Trophoblast cell (in vitro differentiated cells and primary cell): ENCODE measurements around the gene KIAA0040.
"Not testable (repeated sequence)": the region's sequence is repeated elsewhere in the genome, so short reads cannot be mapped to it uniquely, and the experiment has no call there.

ENCODE experiments used
- DNase-seq, 2 donors: peaks; one replicate each; pipeline ENCODE4 v3.0.0-alpha.2; 2016
- H2AFZ ChIP-seq: 2 replicates; pipeline ENCODE4 v1.6.1; 2013; ENCODE audit warnings: low read length, moderate library complexity, mild to moderate bottlenecking; ENCODE audit not compliant: insufficient read depth, poor library complexity
- H2AK5ac ChIP-seq: 2 replicates; pipeline ENCODE4 v1.6.1; 2013; ENCODE audit warnings: mild to moderate bottlenecking, low read length
- H2BK120ac ChIP-seq: 2 replicates; pipeline ENCODE4 v1.6.1; 2013; ENCODE audit warnings: low read length, mild to moderate bottlenecking, moderate library complexity; ENCODE audit not compliant: insufficient read depth, poor library complexity
- H2BK12ac ChIP-seq: 2 replicates; pipeline ENCODE4 v1.6.1; 2013; ENCODE audit warnings: mild to moderate bottlenecking, low read length, moderate library complexity
- H2BK5ac ChIP-seq: 2 replicates; pipeline ENCODE4 v1.6.1; 2013; ENCODE audit warnings: low read length, low read depth, moderate library complexity, mild to moderate bottlenecking; ENCODE audit not compliant: poor library complexity
- H3K14ac ChIP-seq: 2 replicates; pipeline ENCODE4 v1.6.1; 2013; ENCODE audit warnings: mild to moderate bottlenecking, low read length
- H3K18ac ChIP-seq: 2 replicates; pipeline ENCODE4 v1.6.1; 2013; ENCODE audit warnings: mild to moderate bottlenecking, low read length
- H3K23ac ChIP-seq: 2 replicates; pipeline ENCODE4 v1.6.1; 2013; ENCODE audit warnings: low read length
- H3K27ac ChIP-seq: 2 replicates; pipeline ENCODE4 v1.5.1; 2013; ENCODE audit warnings: low read depth, mild to moderate bottlenecking, inconsistent platforms, low read length, moderate library complexity
- H3K27me3 ChIP-seq: 2 replicates; pipeline ENCODE4 v1.6.1; 2013; ENCODE audit warnings: inconsistent platforms, mild to moderate bottlenecking, low read length, moderate library complexity; ENCODE audit not compliant: insufficient read depth
- H3K36me3 ChIP-seq, 2 experiments: 1 replicate in 1 of 2; 2 replicates in 1 of 2; pipeline ENCODE4 v1.6.1; 2013; ENCODE audit warnings: low read length in 2 of 2, mild to moderate bottlenecking in 2 of 2, moderate library complexity in 1 of 2; ENCODE audit not compliant: insufficient read depth in 2 of 2, control insufficient read depth in 1 of 2
- H3K4ac ChIP-seq: 2 replicates; pipeline ENCODE4 v1.6.1; 2013; ENCODE audit warnings: low read depth, mild to moderate bottlenecking, low read length, moderate library complexity
- H3K4me1 ChIP-seq, 2 experiments: 1 replicate in 1 of 2; 2 replicates in 1 of 2; pipeline ENCODE4 v1.6.1; 2013; ENCODE audit warnings: low read length in 2 of 2, mild to moderate bottlenecking in 2 of 2, moderate library complexity in 1 of 2; ENCODE audit not compliant: insufficient read depth in 2 of 2, control insufficient read depth in 1 of 2
- H3K4me2 ChIP-seq: 2 replicates; pipeline ENCODE4 v1.6.1; 2013; ENCODE audit warnings: inconsistent platforms, mild to moderate bottlenecking, low read length, moderate library complexity
- H3K4me3 ChIP-seq: 2 replicates; pipeline ENCODE4 v1.5.1; 2013; ENCODE audit warnings: mild to moderate bottlenecking, low read depth, low read length, inconsistent platforms
- H3K79me1 ChIP-seq: one replicate; pipeline ENCODE4 v1.6.1; 2013; ENCODE audit warnings: low read length
- H3K79me2 ChIP-seq: 2 replicates; pipeline ENCODE4 v1.6.1; 2013; ENCODE audit warnings: low read length, mild to moderate bottlenecking; ENCODE audit not compliant: control insufficient read depth, insufficient read depth, poor library complexity
- H3K9ac ChIP-seq: 2 replicates; pipeline ENCODE4 v1.6.1; 2013; ENCODE audit warnings: mild to moderate bottlenecking, low read length
- H3K9me3 ChIP-seq: 2 replicates; pipeline ENCODE4 v1.6.1; 2013; ENCODE audit warnings: low read depth, mild to moderate bottlenecking, control low read depth, inconsistent platforms, low read length; ENCODE audit not compliant: insufficient read depth
- H4K12ac ChIP-seq: 2 replicates; pipeline ENCODE4 v1.6.1; 2013; ENCODE audit warnings: low read depth, mild to moderate bottlenecking, low read length, moderate library complexity
- H4K8ac ChIP-seq: 2 replicates; pipeline ENCODE4 v1.6.1; 2013; ENCODE audit warnings: low read depth, mild to moderate bottlenecking, low read length, moderate library complexity
- H4K91ac ChIP-seq: one replicate; pipeline ENCODE4 v1.6.1; 2013; ENCODE audit warnings: low read depth, mild to moderate bottlenecking, low read length, moderate library complexity
- WGBS: extraction: QIAGEN DNeasy Blood & Tissue Kit; methylation state at CpG from one replicate; pipeline ENCODE4 v1.1.7; 2013; ENCODE audit warnings: missing lambda C conversion rate; ENCODE audit not compliant: insufficient read length, insufficient coverage; ENCODE audit errors: extremely low coverage; 5-methylcytosine and 5-hydroxymethylcytosine counted together

Gene KIAA0040

DNA sequence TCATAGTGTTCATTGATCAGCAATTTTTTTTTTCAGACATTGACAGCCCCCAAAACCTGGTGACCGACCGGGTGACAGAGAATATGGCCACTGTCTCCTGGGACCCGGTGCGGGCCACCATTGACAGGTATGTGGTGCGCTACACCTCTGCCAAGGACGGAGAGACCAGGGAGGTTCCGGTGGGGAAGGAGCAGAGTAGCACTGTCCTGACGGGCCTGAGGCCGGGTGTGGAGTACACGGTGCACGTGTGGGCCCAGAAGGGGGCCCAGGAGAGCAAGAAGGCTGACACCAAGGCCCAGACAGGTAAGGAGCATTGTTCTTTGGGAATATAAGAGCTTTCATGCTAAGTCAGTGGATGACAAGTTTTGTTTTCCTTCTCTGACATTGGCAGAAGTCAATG lies 75.7 kb downstream of the KIAA0040 start:
- WGBS: no CpG with 5 or more reads among the region's 11 CpGs
- no peak overlapping the region for H3K9ac ChIP-seq
- H3K79me1 ChIP-seq: no peaks in the 10 kb centered on the region
- no peak overlapping the region for H2BK5ac ChIP-seq
- no peak overlapping the region for H3K27ac ChIP-seq
- no peaks in the 10 kb centered on the region for H3K4me1 ChIP-seq
- no peak overlapping the region for H2AFZ ChIP-seq
- no peak overlapping the region for H4K8ac ChIP-seq
- no peak overlapping the region for H3K23ac ChIP-seq
- H4K91ac ChIP-seq: no peak overlapping the region
- no peak overlapping the region for H2AK5ac ChIP-seq
- DNase-seq: no peak
- no peak overlapping the region for H3K18ac ChIP-seq
- H4K12ac ChIP-seq: no peak overlapping the region
- H3K79me2 ChIP-seq: no peaks in the 10 kb centered on the region
- H3K4me2 ChIP-seq: no peak overlapping the region
- no peak overlapping the region for H3K4ac ChIP-seq
- H3K36me3 ChIP-seq: no peaks in the 10 kb centered on the region
- H3K14ac ChIP-seq: no peak overlapping the region
- H3K4me3 ChIP-seq: no peak overlapping the region
- H3K9me3 ChIP-seq: peaks cover 2% of the 10 kb centered on the region
- H2BK12ac ChIP-seq: no peak overlapping the region
- H3K27me3 ChIP-seq: no peaks in the 10 kb centered on the region
- H2BK120ac ChIP-seq: no peak overlapping the region

GRCh38 chr1:175116210-175116798 lies 76.3 kb downstream of the KIAA0040 start:
- no peak overlapping the region for H3K14ac ChIP-seq
- H3K4ac ChIP-seq: no peak overlapping the region
- H2BK12ac ChIP-seq: no peak overlapping the region
- H3K27me3 ChIP-seq: no peaks in the 10 kb centered on the region
- H3K27ac ChIP-seq: no peak overlapping the region
- H3K79me1 ChIP-seq: no peaks in the 10 kb centered on the region
- H4K91ac ChIP-seq: no peak overlapping the region
- no peak overlapping the region for H3K4me3 ChIP-seq
- peaks cover 2% of the 10 kb centered on the region for H3K9me3 ChIP-seq
- no peak overlapping the region for H2AK5ac ChIP-seq
- no peak overlapping the region for H3K23ac ChIP-seq
- H3K18ac ChIP-seq: no peak overlapping the region
- no peak overlapping the region for H2AFZ ChIP-seq
- H3K4me1 ChIP-seq: no peaks in the 10 kb centered on the region
- no peak overlapping the region for H4K8ac ChIP-seq
- H2BK120ac ChIP-seq: no peak overlapping the region
- no CpG with 5 or more reads among the region's 1 CpG for WGBS
- H3K9ac ChIP-seq: no peak overlapping the region
- no peak overlapping the region for H3K4me2 ChIP-seq
- H2BK5ac ChIP-seq: no peak overlapping the region
- H3K79me2 ChIP-seq: no peaks in the 10 kb centered on the region
- DNase-seq: no peak
- H4K12ac ChIP-seq: no peak overlapping the region
- H3K36me3 ChIP-seq: no peaks in the 10 kb centered on the region

- Histone ChIP-seq H2AFZ (no peak overlapping the region), H3K4me3 (peak overlapping the region; percentile 26), H3K4me2 (no peak overlapping the region), H3K18ac (no peak overlapping the region), H3K9me3 (peaks cover 2% of the 10 kb centered on the region), H2BK120ac (no peak overlapping the region), H3K14ac (no peak overlapping the region), H2AK5ac (no peak overlapping the region), H3K23ac (no peak overlapping the region), H3K27ac (no peak overlapping the region), H3K79me1 (no peaks in the 10 kb centered on the region), H3K36me3 (no peaks in the 10 kb centered on the region), H2BK5ac (no peak overlapping the region), H3K4me1 (no peaks in the 10 kb centered on the region), H3K27me3 (no peaks in the 10 kb centered on the region), H3K9ac (no peak overlapping the region), H3K79me2 (no peaks in the 10 kb centered on the region), H3K4ac (no peak overlapping the region), H4K12ac (no peak overlapping the region), H4K91ac (no peak overlapping the region), H2BK12ac (no peak overlapping the region), H4K8ac (no peak overlapping the region)
- no peak for DNase-seq
- no CpG with 5 or more reads among the region's 2 CpGs for WGBS
Measured at GRCh38 chr1:175114996-175115395, 77.6 kb downstream of the KIAA0040 start.

DNA sequence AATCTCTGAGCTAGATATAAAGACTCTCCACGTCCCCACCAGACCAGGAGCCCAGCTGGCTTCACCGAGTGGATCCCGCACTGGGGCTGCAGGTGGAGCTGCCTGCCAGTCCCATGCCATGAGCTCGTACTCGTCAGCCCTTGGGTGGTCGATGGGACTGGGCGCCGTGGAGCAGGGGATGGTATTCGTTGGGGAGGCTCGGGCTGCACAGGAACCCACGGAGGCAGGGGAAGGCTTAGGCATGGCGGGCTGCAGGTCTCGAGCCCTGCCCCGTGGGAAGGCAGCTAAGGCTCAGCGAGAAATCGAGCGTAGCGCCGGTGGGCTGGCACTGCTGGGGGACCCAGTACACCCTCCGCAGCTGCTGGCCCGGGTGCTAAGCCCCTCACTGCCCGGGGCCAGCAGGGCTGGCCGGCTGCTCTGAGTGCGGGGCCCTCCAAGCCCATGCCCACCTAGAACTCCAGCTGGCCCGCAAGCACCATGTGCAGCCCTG lies 84.2 kb downstream of the KIAA0040 start:
- not testable (repeated sequence) for H3K36me3 ChIP-seq, H2BK12ac ChIP-seq, H3K79me1 ChIP-seq, H3K4me2 ChIP-seq, H3K4me1 ChIP-seq, H2AFZ ChIP-seq, H3K27me3 ChIP-seq, H3K4ac ChIP-seq, H4K12ac ChIP-seq, H2BK5ac ChIP-seq, DNase-seq, H3K23ac ChIP-seq, H3K18ac ChIP-seq, H3K14ac ChIP-seq, H2AK5ac ChIP-seq, H3K9me3 ChIP-seq, H4K91ac ChIP-seq, H3K9ac ChIP-seq, H4K8ac ChIP-seq, H2BK120ac ChIP-seq, H3K79me2 ChIP-seq, H3K27ac ChIP-seq, H3K4me3 ChIP-seq
- no CpG with 5 or more reads among the region's 25 CpGs for WGBS
